ENCODE data around the gene AZGP1.
"Not testable (repeated sequence)": the region's sequence is repeated elsewhere in the genome, so short reads cannot be mapped to it uniquely, and the experiment has no call there.

- TF ChIP-seq CTCF, POLR2A (IDR thresholded peaks at IDR 0.05): not testable (repeated sequence)
Observed at GRCh38 chr7:99991543-99991942, 15.7 kb upstream of the AZGP1 start.
